Kidney glomerular epithelial cell (primary cell): ENCODE measurements around the gene ANKS6.

Source experiments
- DNase-seq: peaks from one replicate; lab custom pipeline; 2025; lab: John Stamatoyannopoulos, UW

ANKS6 gene

DNA sequence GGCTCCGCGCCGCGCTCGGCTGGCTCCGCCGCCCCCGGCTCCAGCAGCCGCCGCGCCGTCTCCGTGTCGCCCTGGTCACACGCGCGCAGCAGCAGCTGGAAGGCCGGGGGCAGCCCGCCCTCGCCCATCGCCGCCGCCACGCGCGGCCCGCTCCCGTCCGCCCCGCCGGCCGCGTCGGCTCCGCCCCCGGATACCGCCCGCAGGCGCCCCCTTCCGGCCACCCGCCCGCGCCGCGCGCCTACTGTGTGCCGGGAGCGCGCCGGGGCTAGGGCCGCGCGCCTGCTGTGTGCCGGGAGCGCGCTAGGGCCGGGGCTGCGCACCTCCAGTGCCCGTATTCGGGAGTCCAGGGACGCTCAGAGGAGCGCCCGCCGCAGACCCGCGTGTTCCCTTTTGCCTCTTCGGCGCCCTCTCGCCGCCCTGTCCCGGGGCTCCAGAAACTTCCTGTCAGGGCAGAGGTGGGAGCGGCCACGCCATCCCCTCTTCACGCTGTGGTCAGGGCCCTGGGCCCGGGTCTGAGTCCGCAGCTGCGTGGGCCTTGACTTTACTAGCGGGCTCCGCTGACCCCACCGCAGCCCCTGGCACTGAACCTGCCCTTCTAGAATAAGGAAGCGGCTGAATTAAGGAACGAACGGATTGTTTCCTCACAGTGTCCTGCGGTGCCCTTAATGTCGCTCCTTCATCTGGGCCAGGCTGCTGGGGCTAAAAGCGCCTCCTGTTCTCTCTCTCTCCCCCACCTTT, at the start of gene ANKS6:
ANKS6 (minus strand) TSS at position 192 of the 738 bp plus-strand sequence; CDS start at position 128, 64 bp downstream.
- peak; percentile 43 for DNase-seq

GRCh38 chr9:98846081-98846480, 49.7 kb upstream of the ANKS6 start:
- no peak for DNase-seq

DNA sequence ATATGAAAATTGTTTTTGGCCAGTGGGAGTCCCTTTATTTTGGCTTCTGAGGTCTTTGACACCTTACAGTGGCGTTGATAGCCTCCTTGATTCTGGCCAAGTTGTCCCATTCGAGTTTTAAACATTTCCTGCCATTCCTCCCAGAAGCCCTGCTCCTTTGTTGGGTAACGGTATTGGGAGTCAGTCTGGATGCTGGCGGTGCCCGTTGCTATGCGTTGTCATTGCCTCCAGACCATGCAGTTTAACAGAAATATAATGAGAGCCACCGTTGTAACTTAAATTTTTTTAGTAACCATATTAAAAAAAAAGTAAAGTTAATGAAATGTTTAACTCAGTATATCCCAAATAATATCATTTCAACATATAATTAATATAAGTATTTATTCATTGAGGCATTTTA, 46.2 kb upstream of the ANKS6 start:
- DNase-seq: no peak

DNA sequence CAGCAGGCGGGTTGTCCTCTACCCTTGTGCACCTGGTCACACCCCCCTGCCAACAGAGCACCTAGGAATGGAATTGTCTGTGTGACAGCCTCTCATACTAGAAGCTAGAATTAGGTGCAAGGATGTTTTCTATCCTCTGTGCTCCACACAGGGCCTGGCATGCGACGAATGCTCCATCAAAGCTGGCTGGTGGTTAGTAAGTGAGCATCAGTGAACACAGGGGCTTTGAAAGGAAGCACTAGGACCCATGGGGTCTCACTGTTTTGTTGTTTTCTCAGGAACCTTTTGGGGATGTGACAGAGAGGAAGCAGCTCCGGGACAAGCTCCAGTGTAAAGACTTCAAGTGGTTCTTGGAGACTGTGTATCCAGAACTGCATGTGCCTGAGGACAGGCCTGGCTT, 43.4 kb upstream of the ANKS6 start:
- DNase-seq: no peak

- DNase-seq: no peak
Observed at GRCh38 chr9:98838868-98839565, 42.7 kb upstream of the ANKS6 start.

DNA sequence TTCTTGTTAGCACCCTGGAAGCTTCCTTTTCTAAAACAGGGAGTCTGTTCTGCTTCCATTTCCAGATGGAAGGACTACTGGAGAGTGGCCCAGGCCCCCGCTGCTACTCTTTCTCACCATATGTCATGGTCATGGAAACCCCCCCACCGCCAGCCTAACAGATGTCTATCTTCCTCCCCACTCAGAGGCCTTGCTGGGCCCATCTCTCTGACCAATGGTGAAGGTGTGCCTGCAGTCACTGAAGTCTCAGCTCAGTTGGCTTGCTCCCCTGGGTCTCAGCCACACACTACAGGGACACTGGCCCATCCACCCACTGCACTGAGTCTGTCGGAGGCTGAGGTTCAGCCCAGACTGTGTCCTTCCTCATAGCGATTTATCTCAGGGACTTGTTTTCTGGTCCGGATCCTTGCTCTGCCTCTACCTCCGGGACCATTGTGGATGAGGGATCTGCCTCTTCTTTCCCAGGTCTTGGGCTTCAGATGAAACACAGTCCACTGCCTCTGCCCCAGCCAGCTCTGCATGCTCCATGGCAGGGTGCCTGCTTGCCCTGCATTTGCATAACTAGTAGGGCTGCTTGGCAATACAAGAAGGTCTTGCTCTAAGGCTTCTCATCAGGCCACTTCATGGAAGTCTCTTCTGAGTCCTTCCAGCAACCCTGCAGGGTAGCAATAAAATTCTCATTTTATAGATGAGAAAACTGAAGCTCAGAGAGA, 42.0 kb upstream of the ANKS6 start:
- DNase-seq: no peak

DNA sequence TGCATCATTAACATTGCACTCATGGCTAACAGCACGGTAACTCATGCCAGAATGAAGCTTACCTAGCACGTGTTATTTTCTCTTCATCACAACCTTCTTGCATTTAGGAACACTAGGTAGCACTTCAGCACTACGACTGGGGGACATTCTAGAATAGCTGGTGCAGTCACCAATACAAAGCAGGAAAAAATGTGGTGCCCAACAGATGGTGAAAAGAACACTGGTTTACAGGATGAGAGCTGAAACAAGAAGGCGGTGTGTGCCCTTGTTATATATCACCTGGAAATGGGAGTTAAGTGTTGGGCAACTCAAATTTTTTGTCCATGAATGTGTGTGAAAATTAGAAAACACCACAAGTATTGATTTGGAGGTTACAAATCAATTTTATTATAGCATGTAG, 41.2 kb upstream of the ANKS6 start:
- no peak for DNase-seq

DNA sequence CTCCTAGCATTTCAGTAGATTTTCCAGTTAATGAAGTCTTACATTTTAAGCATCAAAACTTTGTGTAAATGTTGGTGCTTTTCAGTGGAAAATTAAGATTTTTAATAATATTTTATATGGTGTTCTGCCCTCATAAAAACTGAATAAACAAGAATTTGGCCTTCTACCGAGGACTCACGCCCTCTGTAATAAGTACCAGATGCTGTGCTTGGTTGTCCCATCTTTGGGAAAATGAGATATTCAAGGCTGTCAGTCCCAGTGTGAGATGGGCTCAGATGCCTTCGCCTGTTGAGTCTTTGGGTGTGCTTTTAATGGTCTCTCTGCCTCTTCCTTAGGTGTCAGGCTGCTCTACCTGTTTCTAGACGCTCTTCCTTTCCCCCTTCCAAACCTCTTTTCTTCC, 39.9 kb upstream of the ANKS6 start:
- DNase-seq: no peak

GRCh38 chr9:98834386-98834785, 38.0 kb upstream of the ANKS6 start:
- DNase-seq: no peak

DNA sequence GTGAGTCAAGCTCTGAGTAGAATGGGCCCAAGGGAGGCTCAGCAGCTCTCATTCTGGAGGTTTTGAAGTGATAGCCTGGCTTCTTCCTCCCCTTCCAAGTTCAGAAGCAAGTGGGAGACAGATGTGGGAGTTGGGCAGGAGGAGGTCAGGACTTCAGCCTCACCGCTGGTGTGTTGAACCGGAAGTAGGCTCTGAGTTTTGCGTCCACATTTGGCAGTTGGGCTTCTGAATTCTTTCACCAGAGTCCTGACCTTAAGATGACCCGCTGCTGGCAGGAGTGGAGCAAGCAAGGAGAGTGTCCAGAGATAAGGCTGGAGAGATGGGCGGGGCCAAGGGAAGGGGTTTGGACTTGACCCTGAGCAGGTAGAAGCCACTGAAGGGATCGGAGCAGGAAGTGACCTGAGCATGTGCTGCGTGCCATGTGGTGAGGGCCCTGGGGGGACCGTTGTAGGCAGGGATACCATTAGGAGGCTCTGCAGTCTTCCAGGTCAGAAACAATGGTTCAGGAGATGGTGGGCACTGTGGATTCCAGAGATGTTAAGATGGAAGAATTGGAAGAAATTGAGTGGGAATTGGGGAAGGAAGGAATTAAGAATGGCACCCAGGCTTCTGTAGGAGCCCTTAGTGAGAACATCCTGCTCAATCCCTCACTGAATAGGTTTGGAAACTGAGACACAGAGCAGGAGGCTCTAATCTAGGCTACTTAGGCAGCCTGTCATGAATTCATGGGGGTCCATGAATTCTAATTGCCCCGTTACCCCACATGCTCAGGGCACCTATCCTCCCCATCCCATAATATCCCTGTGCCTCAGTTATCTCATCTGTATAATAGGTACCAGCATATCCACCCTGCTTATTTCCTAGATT, 37.0 kb upstream of the ANKS6 start:
- no peak for DNase-seq

- DNase-seq: no peak
Observed at GRCh38 chr9:98832768-98833089, 36.4 kb upstream of the ANKS6 start.

GRCh38 chr9:98831696-98832095, 35.3 kb upstream of the ANKS6 start:
- peak; percentile 0 for DNase-seq

- DNase-seq: no peak
Observed at GRCh38 chr9:98830554-98830953, 34.2 kb upstream of the ANKS6 start.

DNA sequence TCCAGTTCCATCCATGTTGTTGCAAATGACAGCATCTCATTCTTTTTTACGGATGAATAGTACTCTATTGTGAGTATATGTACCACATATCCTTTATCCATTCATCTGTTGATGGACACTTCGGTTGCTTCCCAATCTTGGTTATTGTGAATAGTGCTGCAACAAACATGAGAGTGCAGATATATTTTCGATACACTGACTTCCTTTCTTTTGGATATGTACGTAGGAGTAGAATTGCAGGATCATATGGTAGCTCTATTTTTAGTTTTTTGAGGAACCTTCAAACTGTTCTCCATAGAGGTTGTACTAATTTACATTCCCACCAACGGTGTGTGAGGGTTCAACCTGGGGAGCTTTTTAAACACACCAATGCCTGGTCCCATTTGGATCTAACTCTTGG, 33.4 kb upstream of the ANKS6 start:
- no peak for DNase-seq

DNA sequence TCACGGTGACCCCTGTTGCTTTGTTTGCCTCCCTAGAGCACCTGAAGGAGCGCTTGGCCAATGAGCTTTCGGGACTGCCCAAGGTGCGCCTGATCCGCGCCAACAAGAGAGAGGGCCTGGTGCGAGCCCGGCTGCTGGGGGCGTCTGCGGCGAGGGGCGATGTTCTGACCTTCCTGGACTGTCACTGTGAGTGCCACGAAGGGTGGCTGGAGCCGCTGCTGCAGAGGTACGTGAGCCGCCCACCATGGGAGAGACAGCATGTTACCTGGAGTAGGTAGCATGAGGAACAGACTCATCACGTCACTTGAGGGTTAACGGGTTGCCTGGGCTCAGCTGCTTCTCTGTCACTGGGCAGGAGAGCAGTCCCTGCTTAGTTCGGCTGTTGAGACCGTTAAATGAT, 30.4 kb upstream of the ANKS6 start:
- no peak for DNase-seq

DNA sequence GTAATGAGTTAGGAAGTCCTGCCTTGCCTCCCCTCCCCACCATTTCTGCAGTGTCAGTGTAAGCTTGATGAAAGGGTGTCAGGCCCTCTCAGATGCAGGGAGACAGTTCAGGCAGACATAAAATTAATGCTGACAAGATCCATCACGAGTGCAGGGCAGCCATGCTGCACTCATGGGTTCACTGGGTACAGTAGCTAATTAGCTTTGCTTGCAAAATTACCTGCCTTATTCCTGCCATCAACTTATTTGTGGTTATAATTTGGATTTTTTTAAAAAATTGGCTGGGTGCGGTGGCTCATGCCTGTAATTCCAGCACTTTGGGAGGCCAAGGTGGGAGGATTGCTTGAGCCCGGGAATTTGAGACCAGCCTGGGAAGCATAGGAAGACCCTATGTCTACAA, 29.1 kb upstream of the ANKS6 start:
- DNase-seq: no peak

- no peak for DNase-seq
Observed at GRCh38 chr9:98823666-98824334, 27.4 kb upstream of the ANKS6 start.

GRCh38 chr9:98822661-98823060, 26.3 kb upstream of the ANKS6 start:
- no peak for DNase-seq

DNA sequence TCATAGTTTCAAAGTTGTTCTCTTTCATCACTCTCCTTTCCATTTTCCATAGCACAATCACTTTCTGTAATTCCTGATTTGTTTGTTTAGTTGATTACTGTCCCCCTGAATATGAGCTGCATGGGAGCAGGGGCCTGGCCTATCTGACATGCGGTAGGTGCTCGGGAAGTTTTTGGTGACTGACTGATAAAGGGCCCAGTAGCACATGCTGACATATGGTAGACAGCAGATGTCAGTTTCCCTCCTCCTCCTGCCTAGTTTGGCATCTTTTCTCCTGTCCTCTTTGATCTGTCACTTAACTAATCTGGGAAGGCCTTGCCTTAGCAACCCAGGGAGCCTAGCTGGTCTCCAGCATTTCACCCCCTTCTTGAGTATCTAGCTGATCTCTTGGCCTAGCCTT, 25.5 kb upstream of the ANKS6 start:
- DNase-seq: no peak

- no peak for DNase-seq
Observed at GRCh38 chr9:98819231-98819630, 22.9 kb upstream of the ANKS6 start.

DNA sequence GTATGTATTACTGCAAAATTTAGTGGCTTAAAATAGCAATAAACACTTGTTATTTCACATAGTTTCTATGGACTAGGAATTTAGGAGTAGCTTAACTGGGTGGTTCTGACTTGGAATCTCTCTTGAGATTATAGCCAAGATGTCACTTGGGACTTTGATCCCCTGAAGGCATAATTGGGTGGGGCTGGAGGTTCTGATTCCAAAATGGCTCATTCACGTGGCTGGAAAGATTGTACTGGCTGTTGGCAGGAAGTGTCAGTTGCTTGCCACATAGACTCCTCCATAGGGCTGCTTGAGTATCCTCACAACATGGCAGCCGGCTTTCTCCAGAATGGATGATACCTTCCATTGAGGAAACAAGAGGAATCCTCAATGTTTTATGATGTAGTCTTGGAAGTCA, 22.4 kb upstream of the ANKS6 start:
- DNase-seq: no peak
